ENCODE data around the gene ZNF446.
A peak's percentile ranks its signal among the peaks of the same experiment; 100 is the strongest.

The ZNF446 gene

GRCh38 chr19:58471736-58472135 lies 4.4 kb upstream of the ZNF446 start:
- peaks cover 22% of the 10 kb centered on the region for H3K4me1 ChIP-seq (ENCODE audit: control insufficient read depth, insufficient read depth, low read length)
- H3K36me3 ChIP-seq (ENCODE audit: insufficient read depth, low read length): peaks cover 29% of the 10 kb centered on the region
- no peaks in the 10 kb centered on the region for H3K27me3 ChIP-seq (ENCODE audit: control insufficient read depth, insufficient read depth, low read length)
- no peak overlapping the region for H3K4me2 ChIP-seq (ENCODE audit: low read length)
- no peak overlapping the region for H3K9ac ChIP-seq (ENCODE audit: low read depth, low read length)
- no peaks in the 10 kb centered on the region for H3K9me3 ChIP-seq (replicated peaks; ENCODE audit: low read length)
- H3K4me3 ChIP-seq (ENCODE audit: low read length): no peak overlapping the region

DNA sequence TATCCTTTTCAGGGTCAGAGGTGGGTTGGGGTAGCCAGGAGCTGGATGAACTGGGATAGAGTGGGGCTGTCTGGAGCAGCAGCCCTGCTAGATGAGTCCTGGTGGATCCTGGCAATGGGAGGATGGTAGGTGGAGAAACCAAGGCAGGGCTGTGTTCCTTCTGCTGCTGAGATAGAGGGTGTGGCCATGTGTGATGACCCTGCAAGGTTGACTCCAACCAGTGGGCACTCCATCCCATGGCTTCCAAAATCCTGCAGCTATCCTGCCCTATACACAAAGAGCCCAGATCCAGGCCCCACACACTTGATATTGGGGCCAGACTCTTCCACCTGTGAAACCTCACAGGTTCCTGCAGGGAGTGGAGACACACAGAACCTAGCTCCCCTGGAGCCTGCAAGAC lies 2.4 kb upstream of the ZNF446 start:
- Histone ChIP-seq H3K36me3 (ENCODE audit: insufficient read depth, low read length) (peaks cover 32% of the 10 kb centered on the region), H3K4me1 (ENCODE audit: control insufficient read depth, insufficient read depth, low read length) (peaks cover 19% of the 10 kb centered on the region), H3K4me3 (ENCODE audit: low read length) (no peak overlapping the region), H3K9ac (ENCODE audit: low read depth, low read length) (no peak overlapping the region), H3K27me3 (ENCODE audit: control insufficient read depth, insufficient read depth, low read length) (no peaks in the 10 kb centered on the region), H3K4me2 (ENCODE audit: low read length) (no peak overlapping the region), H3K9me3 (replicated peaks; ENCODE audit: low read length) (no peaks in the 10 kb centered on the region)

- Histone ChIP-seq H3K4me1 (ENCODE audit: control insufficient read depth, insufficient read depth, low read length) (peaks cover 19% of the 10 kb centered on the region), H3K27me3 (ENCODE audit: control insufficient read depth, insufficient read depth, low read length) (no peaks in the 10 kb centered on the region), H3K9me3 (replicated peaks; ENCODE audit: low read length) (no peaks in the 10 kb centered on the region), H3K4me2 (ENCODE audit: low read length) (peak overlapping the region; percentile 90), H3K4me3 (ENCODE audit: low read length) (no peak overlapping the region), H3K36me3 (ENCODE audit: insufficient read depth, low read length) (peaks cover 31% of the 10 kb centered on the region), H3K9ac (ENCODE audit: low read depth, low read length) (no peak overlapping the region)
Measured at GRCh38 chr19:58474291-58474996, 1.7 kb upstream of the ZNF446 start.

GRCh38 chr19:58474997-58475713 lies 997 bp upstream of the ZNF446 start:
- peaks cover 19% of the 10 kb centered on the region for H3K4me1 ChIP-seq (ENCODE audit: control insufficient read depth, insufficient read depth, low read length)
- peak overlapping the region; percentile 90 for H3K4me2 ChIP-seq (ENCODE audit: low read length)
- H3K9me3 ChIP-seq (replicated peaks; ENCODE audit: low read length): no peaks in the 10 kb centered on the region
- peaks cover 28% of the 10 kb centered on the region for H3K36me3 ChIP-seq (ENCODE audit: insufficient read depth, low read length)
- peak overlapping the region; percentile 78 for H3K4me3 ChIP-seq (ENCODE audit: low read length)
- peak overlapping the region; percentile 81 for H3K9ac ChIP-seq (ENCODE audit: low read depth, low read length)
- H3K27me3 ChIP-seq (ENCODE audit: control insufficient read depth, insufficient read depth, low read length): no peaks in the 10 kb centered on the region

DNA sequence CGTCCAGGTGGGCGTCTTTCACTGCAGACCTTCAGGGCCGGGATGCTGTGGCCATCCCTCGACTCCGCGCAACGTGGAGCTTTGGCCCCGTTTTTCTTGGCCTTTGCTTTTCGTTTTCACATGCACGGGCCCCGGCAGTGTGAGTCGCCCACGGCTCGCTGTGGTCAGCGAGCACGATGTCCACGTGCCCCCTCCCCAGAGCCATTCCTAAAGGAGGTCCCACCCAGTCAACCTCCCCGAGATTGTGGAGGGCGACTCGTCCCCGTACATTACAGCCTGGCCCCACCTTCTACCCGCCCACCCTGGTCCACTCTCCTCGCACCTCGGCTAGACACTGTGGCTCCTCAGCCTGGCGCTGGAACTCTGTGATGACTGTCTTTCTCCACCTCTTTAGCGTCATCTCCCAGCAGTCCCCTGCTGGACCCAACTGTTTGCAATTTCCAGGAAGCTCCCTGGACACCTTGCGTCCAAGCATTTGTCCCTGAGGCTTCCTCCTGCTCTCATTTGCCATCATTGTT lies 405 bp downstream of the ZNF446 start:
- H3K4me1 ChIP-seq (ENCODE audit: control insufficient read depth, insufficient read depth, low read length): peaks cover 19% of the 10 kb centered on the region
- peak overlapping the region; percentile 81 for H3K9ac ChIP-seq (ENCODE audit: low read depth, low read length)
- H3K4me3 ChIP-seq (ENCODE audit: low read length): peak overlapping the region; percentile 78
- H3K36me3 ChIP-seq (ENCODE audit: insufficient read depth, low read length): peaks cover 34% of the 10 kb centered on the region
- H3K9me3 ChIP-seq (replicated peaks; ENCODE audit: low read length): no peaks in the 10 kb centered on the region
- H3K27me3 ChIP-seq (ENCODE audit: control insufficient read depth, insufficient read depth, low read length): no peaks in the 10 kb centered on the region
- H3K4me2 ChIP-seq (ENCODE audit: low read length): peak overlapping the region; percentile 90

- peak overlapping the region; percentile 81 for H3K9ac ChIP-seq (ENCODE audit: low read depth, low read length)
Measured at GRCh38 chr19:58477130-58477529, 978 bp downstream of the ZNF446 start.

GRCh38 chr19:58477871-58478270 lies 1.7 kb downstream of the ZNF446 start:
- H3K27me3 ChIP-seq (ENCODE audit: control insufficient read depth, insufficient read depth, low read length): no peaks in the 10 kb centered on the region
- no peak overlapping the region for H3K4me2 ChIP-seq (ENCODE audit: low read length)
- peaks cover 21% of the 10 kb centered on the region for H3K36me3 ChIP-seq (ENCODE audit: insufficient read depth, low read length)
- peaks cover 19% of the 10 kb centered on the region for H3K4me1 ChIP-seq (ENCODE audit: control insufficient read depth, insufficient read depth, low read length)
- no peak overlapping the region for H3K4me3 ChIP-seq (ENCODE audit: low read length)
- no peak overlapping the region for H3K9ac ChIP-seq (ENCODE audit: low read depth, low read length)
- no peaks in the 10 kb centered on the region for H3K9me3 ChIP-seq (replicated peaks; ENCODE audit: low read length)

More at GRCh38 chr19:58477130-58477529, 978 bp downstream of the ZNF446 start:
- Histone ChIP-seq H3K27me3 (ENCODE audit: control insufficient read depth, insufficient read depth, low read length) (no peaks in the 10 kb centered on the region), H3K36me3 (ENCODE audit: insufficient read depth, low read length) (peaks cover 28% of the 10 kb centered on the region), H3K4me2 (ENCODE audit: low read length) (peak overlapping the region; percentile 90), H3K9me3 (replicated peaks; ENCODE audit: low read length) (no peaks in the 10 kb centered on the region), H3K4me3 (ENCODE audit: low read length) (peak overlapping the region; percentile 78), H3K4me1 (ENCODE audit: control insufficient read depth, insufficient read depth, low read length) (peaks cover 19% of the 10 kb centered on the region)

GRCh38 chr19:58479303-58479702 lies 3.2 kb downstream of the ZNF446 start:
- no peak overlapping the region for H3K4me3 ChIP-seq (ENCODE audit: low read length)
- H3K36me3 ChIP-seq (ENCODE audit: insufficient read depth, low read length): peaks cover 12% of the 10 kb centered on the region
- no peaks in the 10 kb centered on the region for H3K9me3 ChIP-seq (replicated peaks; ENCODE audit: low read length)
- no peak overlapping the region for H3K9ac ChIP-seq (ENCODE audit: low read depth, low read length)
- H3K4me2 ChIP-seq (ENCODE audit: low read length): no peak overlapping the region
- no peaks in the 10 kb centered on the region for H3K27me3 ChIP-seq (ENCODE audit: control insufficient read depth, insufficient read depth, low read length)
- peaks cover 19% of the 10 kb centered on the region for H3K4me1 ChIP-seq (ENCODE audit: control insufficient read depth, insufficient read depth, low read length)

DNA sequence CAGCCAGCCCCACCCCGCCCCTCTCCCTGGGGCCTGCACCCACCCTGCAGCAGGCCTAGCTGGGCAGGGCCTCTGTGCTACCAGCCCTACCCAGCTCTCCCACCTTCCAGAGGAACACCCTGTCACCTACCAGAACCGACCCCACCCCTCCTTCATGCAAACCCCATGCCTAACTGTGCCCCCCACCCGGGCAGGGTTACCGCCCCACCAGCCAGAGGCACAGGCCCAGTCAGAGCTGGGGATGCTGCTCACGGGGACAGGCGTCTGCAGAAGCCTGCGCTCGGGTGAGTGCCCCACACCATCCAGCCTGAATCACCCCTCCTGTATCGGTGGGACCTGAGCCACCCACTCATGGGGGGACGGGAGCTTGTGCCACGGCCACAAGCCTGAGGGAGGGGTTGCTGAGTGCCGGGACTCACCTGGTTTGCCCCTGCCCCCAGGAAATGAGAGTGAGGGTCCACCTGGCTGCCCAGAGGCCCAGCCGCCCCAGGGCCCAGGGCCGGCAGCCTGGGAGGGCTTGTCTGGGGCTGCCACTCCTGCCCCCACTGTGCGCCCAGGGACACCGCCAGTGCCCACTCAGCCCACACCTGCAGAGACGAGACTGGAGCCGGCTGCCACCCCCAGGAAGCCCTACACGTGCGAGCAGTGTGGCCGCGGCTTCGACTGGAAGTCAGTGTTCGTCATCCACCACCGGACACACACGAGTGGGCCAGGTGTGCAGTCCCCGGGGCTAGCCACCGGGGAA lies 3.8 kb downstream of the ZNF446 start:
- H3K9ac ChIP-seq (ENCODE audit: low read depth, low read length): no peak overlapping the region
- H3K9me3 ChIP-seq (replicated peaks; ENCODE audit: low read length): no peaks in the 10 kb centered on the region
- no peak overlapping the region for H3K4me3 ChIP-seq (ENCODE audit: low read length)
- no peak overlapping the region for H3K4me2 ChIP-seq (ENCODE audit: low read length)
- H3K36me3 ChIP-seq (ENCODE audit: insufficient read depth, low read length): peaks cover 12% of the 10 kb centered on the region
- no peaks in the 10 kb centered on the region for H3K27me3 ChIP-seq (ENCODE audit: control insufficient read depth, insufficient read depth, low read length)
- peaks cover 16% of the 10 kb centered on the region for H3K4me1 ChIP-seq (ENCODE audit: control insufficient read depth, insufficient read depth, low read length)

DNA sequence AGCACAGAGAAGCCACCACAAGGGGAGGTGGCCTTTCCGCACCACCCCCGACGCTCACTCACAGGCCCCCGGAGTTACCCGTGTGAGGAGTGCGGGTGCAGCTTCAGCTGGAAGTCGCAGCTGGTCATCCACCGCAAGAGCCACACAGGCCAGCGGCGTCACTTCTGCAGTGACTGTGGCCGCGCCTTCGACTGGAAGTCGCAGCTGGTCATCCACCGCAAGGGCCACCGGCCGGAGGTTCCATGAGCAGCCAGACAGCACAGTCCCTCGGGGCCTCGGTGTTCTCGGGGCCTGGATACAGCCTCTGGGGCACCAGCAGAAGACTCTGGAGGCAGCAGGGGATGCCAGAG lies 4.3 kb downstream of the ZNF446 start:
- Histone ChIP-seq H3K9me3 (replicated peaks; ENCODE audit: low read length) (no peaks in the 10 kb centered on the region), H3K9ac (ENCODE audit: low read depth, low read length) (no peak overlapping the region), H3K4me1 (ENCODE audit: control insufficient read depth, insufficient read depth, low read length) (peaks cover 10% of the 10 kb centered on the region), H3K36me3 (ENCODE audit: insufficient read depth, low read length) (peaks cover 12% of the 10 kb centered on the region), H3K4me2 (ENCODE audit: low read length) (no peak overlapping the region), H3K4me3 (ENCODE audit: low read length) (no peak overlapping the region), H3K27me3 (ENCODE audit: control insufficient read depth, insufficient read depth, low read length) (no peaks in the 10 kb centered on the region)

DNA sequence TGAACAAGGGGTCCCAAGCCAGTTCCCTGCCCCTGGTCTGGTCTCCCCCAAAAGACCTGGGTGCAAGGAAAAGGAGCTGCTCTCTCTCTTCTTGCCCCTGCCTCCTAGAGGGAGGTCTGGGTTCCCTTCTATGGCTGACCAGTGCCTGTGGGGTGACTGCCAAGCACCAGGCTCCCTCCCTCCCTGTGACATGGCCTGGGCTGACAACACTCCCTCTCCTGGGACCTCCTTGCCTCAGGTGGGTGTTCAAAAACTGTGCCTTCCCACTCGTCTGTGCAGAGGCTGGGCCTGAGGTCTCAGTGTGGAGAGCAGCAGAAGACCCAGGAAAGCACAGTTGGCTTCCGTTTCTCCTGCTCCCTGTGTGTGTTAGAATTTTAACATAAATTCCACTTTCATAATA lies 4.7 kb downstream of the ZNF446 start:
- Histone ChIP-seq H3K9me3 (replicated peaks; ENCODE audit: low read length) (no peaks in the 10 kb centered on the region), H3K4me3 (ENCODE audit: low read length) (no peak overlapping the region), H3K27me3 (ENCODE audit: control insufficient read depth, insufficient read depth, low read length) (no peaks in the 10 kb centered on the region), H3K4me2 (ENCODE audit: low read length) (no peak overlapping the region), H3K9ac (ENCODE audit: low read depth, low read length) (no peak overlapping the region), H3K36me3 (ENCODE audit: insufficient read depth, low read length) (peaks cover 12% of the 10 kb centered on the region), H3K4me1 (ENCODE audit: control insufficient read depth, insufficient read depth, low read length) (peaks cover 10% of the 10 kb centered on the region)

Measured in skeletal muscle satellite cell (primary cell).